Effector memory CD8-positive, alpha-beta T cell (primary cell): Measurements from ENCODE around the gene PCDH12.

ENCODE experiments used
- ATAC-seq: fragments of 150-1000 bp; cut with Tn5 transposase; replicated peaks from 2 replicates; pipeline ENCODE4 v1.10.0; 2021; ENCODE audit warnings: mild to moderate bottlenecking, moderate library complexity
- DNase-seq, 3 experiments: peaks; one replicate each; pipeline ENCODE4 v3.0.0; 2021
- H3K27ac Mint-ChIP-seq, 2 donors: one replicate each; pipeline ENCODE4 v1.8.0; 2022; ENCODE audit warnings: mild to moderate bottlenecking in 2 of 2, mixed read lengths in 2 of 2, moderate library complexity in 2 of 2
- H3K27me3 Mint-ChIP-seq, 2 donors: one replicate each; pipeline ENCODE4 v1.8.0; 2022; ENCODE audit warnings: mixed read lengths in 2 of 2
- H3K36me3 Mint-ChIP-seq: one replicate; pipeline ENCODE4 v1.8.0; 2022; ENCODE audit warnings: mild to moderate bottlenecking, moderate library complexity, mixed read lengths; ENCODE audit not compliant: insufficient read depth
- H3K4me1 Mint-ChIP-seq, 2 donors: one replicate each; pipeline ENCODE4 v1.8.0; 2022; ENCODE audit warnings: low read depth in 2 of 2, mixed read lengths in 2 of 2
- H3K4me3 Mint-ChIP-seq, 2 donors: one replicate each; pipeline ENCODE4 v1.8.0; 2022; ENCODE audit warnings: mild to moderate bottlenecking in 2 of 2, mixed read lengths in 2 of 2, moderate library complexity in 2 of 2
- H3K9me3 Mint-ChIP-seq, 2 donors: one replicate each; pipeline ENCODE4 v1.8.0; 2022; ENCODE audit warnings: mixed read lengths in 2 of 2
- total RNA-seq, 9 experiments: gene quantifications; one replicate each; lab custom pipeline; 2026; lab: John Stamatoyannopoulos, UW

The PCDH12 gene
- total RNA-seq, result 0 to 0.59 (median 0) reads per million in 9 experiments

DNA sequence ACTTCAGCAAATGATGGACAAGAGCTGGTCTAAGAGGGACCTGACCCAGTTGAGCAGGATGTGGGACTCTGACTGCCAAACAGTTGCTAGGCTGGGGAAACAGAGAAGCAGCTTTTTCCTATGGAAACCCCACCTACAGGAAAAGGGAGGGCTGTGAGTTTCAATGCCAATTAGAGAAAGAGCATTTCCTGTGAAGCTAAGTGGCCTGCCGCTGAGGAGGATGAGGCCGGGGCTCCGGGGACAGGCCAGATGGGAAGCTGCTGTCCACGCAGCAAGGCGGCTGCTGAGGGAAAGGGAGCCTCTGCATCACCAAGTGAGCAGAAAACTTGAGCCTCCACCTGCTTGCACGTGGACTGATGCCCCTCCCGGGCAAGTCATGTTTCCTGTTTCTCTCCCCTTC is at the start of gene PCDH12:
Gene PCDH12 (minus strand): TSS at position 90 of the 400 bp plus-strand sequence. CDS start 351 bp downstream, outside the sequence.
- H3K4me3 Mint-ChIP-seq, result no peak within 1 kb of the TSS
- H3K27ac Mint-ChIP-seq, result peak within 1 kb of the TSS; percentile 2 to 49
- DNase-seq, result no peak

DNA sequence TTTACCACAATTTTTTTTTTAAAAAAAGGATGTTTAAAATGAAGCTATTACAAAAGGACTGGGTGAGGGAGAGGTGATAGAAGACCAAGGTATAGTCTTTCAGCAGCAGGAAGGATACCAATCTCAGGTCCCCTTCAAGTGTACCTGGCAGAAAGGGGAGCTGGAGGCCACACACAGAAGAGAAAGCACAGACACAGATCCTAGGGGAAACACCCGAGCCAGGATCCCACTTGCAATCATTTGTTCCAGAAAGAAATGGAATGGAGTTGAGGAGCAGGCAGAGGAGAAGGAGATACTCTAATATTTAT is 49.2 kb upstream of the PCDH12 start:
- Mint-ChIP-seq H3K4me3 (peak overlapping the region; percentile 18 to 57), H3K27me3 (no peaks in the 10 kb centered on the region), H3K4me1 (peaks cover 28 to 41% of the 10 kb centered on the region in 2 donors), H3K36me3 (peaks cover 13% of the 10 kb centered on the region), H3K27ac (peak overlapping the region; percentile 74 to 80), H3K9me3 (no peaks in the 10 kb centered on the region)
- ATAC-seq (no peak), DNase-seq (no peak)

More for the DNA sequence above, at the start of gene PCDH12:
- H3K36me3 Mint-ChIP-seq, result peaks cover 3% of the 10 kb centered on the region
- ATAC-seq, result no peak
- peaks cover 27 to 36% of the 10 kb centered on the region in 2 donors for H3K4me1 Mint-ChIP-seq
- H3K9me3 Mint-ChIP-seq, result no peaks in the 10 kb centered on the region
- no peaks in the 10 kb centered on the region for H3K27me3 Mint-ChIP-seq

DNA sequence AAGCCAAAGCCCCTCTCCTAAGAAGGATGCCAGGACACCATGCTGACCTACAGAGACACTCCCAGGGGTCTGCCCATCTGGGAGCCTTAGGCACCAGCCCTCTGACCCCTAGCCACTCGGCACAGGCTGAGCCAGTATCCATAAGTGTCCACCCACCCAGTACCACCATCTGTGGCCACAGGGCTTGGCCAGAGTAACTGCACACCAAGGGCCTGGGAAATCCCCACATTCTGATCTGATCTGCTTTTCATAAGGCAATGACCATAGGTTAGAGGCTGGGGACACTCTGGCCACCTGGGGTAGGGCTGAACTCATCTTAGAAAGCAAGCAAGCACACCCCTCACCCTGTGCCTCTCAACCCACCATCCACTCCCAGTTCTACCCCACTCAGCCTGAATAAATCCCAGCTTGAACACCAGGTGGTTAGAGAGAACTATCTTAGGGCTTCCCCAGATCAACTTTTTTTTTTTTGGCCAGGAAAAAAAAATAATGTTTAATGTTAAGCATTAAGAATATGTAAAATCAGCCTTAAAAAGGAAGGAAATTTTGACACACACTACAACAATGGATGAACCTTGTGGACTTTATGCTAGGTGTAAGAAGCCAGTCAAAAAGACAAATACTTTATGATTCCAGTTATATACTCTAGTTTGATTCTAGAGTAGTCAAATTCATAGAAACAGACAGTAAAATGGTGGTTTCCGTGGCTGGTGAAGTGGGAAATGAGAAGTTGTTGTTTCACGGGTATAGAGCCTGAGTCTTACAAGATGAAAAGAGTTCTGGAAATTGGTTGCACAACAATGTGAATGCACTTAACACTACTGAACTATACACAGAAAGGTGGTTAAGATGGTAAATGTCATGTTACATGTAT is 48.6 kb upstream of the PCDH12 start:
- peaks cover 16% of the 10 kb centered on the region for H3K36me3 Mint-ChIP-seq
- H3K27ac Mint-ChIP-seq, result peak overlapping the region; percentile 74 to 80
- ATAC-seq (peak; percentile 95), DNase-seq (peak in 1 of 3 experiments; percentile 19)
- peaks cover 24 to 36% of the 10 kb centered on the region in 2 donors for H3K4me1 Mint-ChIP-seq
- H3K27me3 Mint-ChIP-seq, result no peaks in the 10 kb centered on the region
- H3K9me3 Mint-ChIP-seq, result no peaks in the 10 kb centered on the region
- H3K4me3 Mint-ChIP-seq, result peak overlapping the region; percentile 18 to 57

DNA sequence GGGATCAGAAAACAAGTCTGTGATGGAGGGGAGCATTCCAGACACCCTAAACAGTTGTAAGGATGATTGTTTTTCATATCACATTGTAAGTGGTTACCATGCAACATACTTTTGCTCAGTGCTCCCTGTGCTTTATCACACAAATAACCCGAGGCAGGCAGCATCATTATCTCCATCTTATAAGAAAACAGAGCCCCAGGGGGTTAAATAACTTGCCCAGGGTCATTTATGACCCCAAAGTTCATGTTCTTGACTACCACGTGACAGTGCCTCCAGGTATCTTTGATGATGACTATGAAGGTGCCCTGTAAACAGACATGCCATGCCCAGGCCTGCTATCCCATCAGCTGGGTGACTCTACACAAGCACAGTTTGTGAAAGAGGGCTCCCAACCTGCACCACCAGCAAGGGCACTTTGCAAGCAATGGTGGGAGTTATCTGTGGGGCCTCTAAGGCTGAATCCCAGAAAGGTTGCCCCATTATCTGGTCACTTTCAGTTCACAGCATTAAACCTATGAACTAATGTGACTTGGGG is 45.3 kb upstream of the PCDH12 start:
- DNase-seq (no peak), ATAC-seq (no peak)
- peaks cover 24 to 28% of the 10 kb centered on the region in 2 donors for H3K4me1 Mint-ChIP-seq
- no peak overlapping the region for H3K4me3 Mint-ChIP-seq
- no peaks in the 10 kb centered on the region for H3K9me3 Mint-ChIP-seq
- H3K27me3 Mint-ChIP-seq, result no peaks in the 10 kb centered on the region
- peak overlapping the region in 1 of 2 donors; percentile 77 for H3K27ac Mint-ChIP-seq
- H3K36me3 Mint-ChIP-seq, result peaks cover 15% of the 10 kb centered on the region

GRCh38 chr5:142000704-142001484 is 42.9 kb upstream of the PCDH12 start:
- H3K4me3 Mint-ChIP-seq, result no peak overlapping the region
- ATAC-seq (no peak), DNase-seq (no peak)
- peaks cover 15% of the 10 kb centered on the region for H3K36me3 Mint-ChIP-seq
- peaks cover under 1 to 9% of the 10 kb centered on the region in 2 donors for H3K4me1 Mint-ChIP-seq
- no peaks in the 10 kb centered on the region for H3K9me3 Mint-ChIP-seq
- no peaks in the 10 kb centered on the region for H3K27me3 Mint-ChIP-seq
- H3K27ac Mint-ChIP-seq, result peak overlapping the region in 1 of 2 donors; percentile 81

DNA sequence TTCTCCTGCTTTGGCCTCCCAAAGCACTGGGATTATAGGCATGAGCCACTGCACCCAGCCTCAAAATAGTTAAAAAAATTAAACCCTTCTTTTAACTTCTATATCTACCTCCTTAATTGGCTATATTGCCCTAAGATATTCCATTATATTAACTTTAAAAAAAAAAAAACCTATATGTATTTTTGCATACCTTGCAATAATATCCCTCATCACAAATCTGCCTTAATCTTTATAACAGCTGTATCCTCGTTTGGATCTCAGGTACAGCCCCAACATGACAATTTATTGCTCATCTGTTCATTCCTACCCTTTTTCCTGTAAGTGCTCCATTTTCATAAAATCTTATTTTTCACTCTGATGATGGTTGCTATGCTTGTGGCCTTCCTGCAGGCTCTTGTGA is 42.2 kb upstream of the PCDH12 start:
- DNase-seq, result no peak
- Mint-ChIP-seq H3K27ac (peak overlapping the region in 1 of 2 donors; percentile 81), H3K36me3 (peaks cover 9% of the 10 kb centered on the region), H3K4me3 (no peak overlapping the region), H3K27me3 (no peaks in the 10 kb centered on the region), H3K9me3 (no peaks in the 10 kb centered on the region), H3K4me1 (peaks cover 0 to 6% of the 10 kb centered on the region in 2 donors)
- ATAC-seq, result no peak

DNA sequence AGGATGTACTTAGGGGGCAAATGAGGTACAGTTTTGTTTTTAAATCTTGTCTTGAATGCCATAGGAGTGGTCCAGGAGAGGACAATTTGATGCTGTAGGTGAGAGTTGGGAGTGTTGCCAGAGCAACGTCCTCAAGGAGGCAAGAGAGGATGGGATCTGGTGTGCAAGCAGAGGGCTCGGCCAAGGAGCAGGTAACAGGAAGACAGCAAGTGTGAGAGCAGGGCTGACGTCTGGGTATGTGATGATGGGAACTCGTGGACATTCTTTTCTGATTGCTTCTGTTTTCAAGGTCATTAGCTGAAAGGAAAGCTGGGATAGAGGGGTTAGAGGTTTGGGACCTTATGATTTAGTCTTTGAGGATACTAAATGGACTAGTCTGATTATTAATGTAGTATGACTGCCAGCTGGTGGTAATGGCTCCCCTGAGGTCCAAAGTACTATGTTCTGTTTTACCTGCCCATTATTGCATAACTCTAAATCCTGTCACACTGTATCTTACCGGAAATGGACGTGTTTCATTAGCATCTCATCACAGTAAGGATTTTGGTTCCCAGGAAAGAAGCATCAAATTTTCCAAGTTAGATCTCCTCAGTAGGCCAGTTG is 39.5 kb upstream of the PCDH12 start:
- H3K4me3 Mint-ChIP-seq, result no peak overlapping the region
- H3K4me1 Mint-ChIP-seq, result no peaks in the 10 kb centered on the region
- H3K27me3 Mint-ChIP-seq, result no peaks in the 10 kb centered on the region
- H3K27ac Mint-ChIP-seq, result peak overlapping the region; percentile 2 to 38
- DNase-seq (no peak), ATAC-seq (no peak)
- H3K36me3 Mint-ChIP-seq, result peaks cover 20% of the 10 kb centered on the region
- H3K9me3 Mint-ChIP-seq, result no peaks in the 10 kb centered on the region

DNA sequence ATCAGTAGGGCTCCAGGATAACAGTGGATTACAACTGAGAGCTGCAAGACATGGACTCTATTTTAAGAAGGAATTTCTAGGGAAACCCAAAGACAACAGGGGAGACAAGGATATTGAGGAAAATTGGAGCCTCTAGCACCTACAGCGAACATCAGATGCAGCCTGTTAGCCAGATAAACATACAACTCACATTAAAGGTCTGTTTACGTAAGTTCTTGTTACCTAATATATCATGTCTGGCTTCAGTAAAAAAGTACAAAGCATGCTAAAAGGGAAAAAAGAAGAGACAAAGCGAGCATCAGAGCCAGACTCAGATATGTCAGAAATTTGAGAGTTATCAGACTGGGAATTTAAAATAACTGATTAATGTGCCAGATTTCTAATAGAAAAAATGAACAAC is 37.7 kb upstream of the PCDH12 start:
- Mint-ChIP-seq H3K36me3 (peaks cover 21% of the 10 kb centered on the region), H3K4me1 (no peaks in the 10 kb centered on the region), H3K4me3 (no peak overlapping the region), H3K9me3 (no peaks in the 10 kb centered on the region), H3K27me3 (no peaks in the 10 kb centered on the region), H3K27ac (peak overlapping the region in 1 of 2 donors; percentile 62)
- ATAC-seq, result no peak
- no peak for DNase-seq

- no peak for DNase-seq
- Mint-ChIP-seq H3K27ac (peak overlapping the region; percentile 20 to 62), H3K4me3 (no peak overlapping the region), H3K27me3 (no peaks in the 10 kb centered on the region), H3K36me3 (peaks cover 24% of the 10 kb centered on the region), H3K4me1 (no peaks in the 10 kb centered on the region), H3K9me3 (no peaks in the 10 kb centered on the region)
- ATAC-seq, result no peak
Observed at GRCh38 chr5:141994511-141995136, 36.6 kb upstream of the PCDH12 start.

DNA sequence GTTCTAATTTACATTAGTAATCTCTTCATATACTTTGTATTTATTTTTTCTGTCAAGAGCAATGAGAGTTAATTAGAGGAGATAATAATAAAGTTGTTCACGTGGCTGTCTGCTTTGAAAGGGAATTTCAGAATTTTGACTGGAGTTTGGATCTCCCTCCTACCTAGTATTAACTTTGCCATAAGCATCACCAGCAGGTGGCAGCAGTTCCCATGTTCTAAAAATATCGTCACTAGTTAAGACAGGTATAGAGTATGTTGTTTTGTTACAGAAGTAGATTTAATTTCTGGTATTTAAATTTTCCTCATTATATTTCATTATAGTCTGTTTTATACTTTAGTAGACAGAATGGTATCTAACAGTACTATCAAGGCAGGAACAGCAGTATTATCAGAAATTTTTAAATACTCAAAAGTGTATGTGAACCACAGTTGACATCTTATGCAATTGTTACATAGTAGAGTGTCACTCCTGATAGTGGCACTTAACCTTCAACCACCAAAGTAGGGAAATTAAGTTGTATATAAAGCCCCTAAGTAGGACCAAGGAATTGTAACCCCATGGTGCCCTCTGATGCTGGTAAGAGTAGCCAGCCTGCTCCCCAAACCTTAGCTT is 34.5 kb upstream of the PCDH12 start:
- H3K4me1 Mint-ChIP-seq, result no peaks in the 10 kb centered on the region
- DNase-seq (peak; percentile 77 to 80 (median 78)), ATAC-seq (peak; percentile 84)
- peaks cover 35% of the 10 kb centered on the region for H3K36me3 Mint-ChIP-seq
- no peaks in the 10 kb centered on the region for H3K27me3 Mint-ChIP-seq
- no peak overlapping the region for H3K27ac Mint-ChIP-seq
- no peaks in the 10 kb centered on the region for H3K9me3 Mint-ChIP-seq
- no peak overlapping the region for H3K4me3 Mint-ChIP-seq

- Mint-ChIP-seq H3K36me3 (peaks cover 58% of the 10 kb centered on the region), H3K27ac (no peak overlapping the region), H3K9me3 (no peaks in the 10 kb centered on the region), H3K27me3 (no peaks in the 10 kb centered on the region), H3K4me1 (no peaks in the 10 kb centered on the region), H3K4me3 (no peak overlapping the region)
- DNase-seq (no peak), ATAC-seq (no peak)
Observed at GRCh38 chr5:141989720-141990119, 31.7 kb upstream of the PCDH12 start.

DNA sequence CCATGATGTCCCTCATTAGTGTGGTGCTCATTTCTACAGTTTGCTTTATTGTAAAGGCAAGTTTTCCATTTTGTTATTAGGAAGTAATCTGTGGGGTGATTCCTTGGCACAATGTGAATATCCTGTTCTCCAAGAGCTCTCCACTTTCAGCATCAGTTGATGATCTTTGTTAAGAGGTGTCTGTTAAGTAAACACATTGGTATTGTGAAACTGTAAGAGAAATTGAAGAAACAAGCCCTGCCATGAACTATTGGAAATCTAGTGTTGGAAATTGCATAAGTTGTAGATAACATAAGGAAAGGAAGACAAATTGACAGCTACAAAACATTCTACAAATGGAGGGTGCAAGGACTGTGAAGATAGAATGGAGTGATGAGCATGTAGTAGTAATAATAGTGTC is 28.1 kb upstream of the PCDH12 start:
- ATAC-seq, result no peak
- Mint-ChIP-seq H3K27me3 (no peaks in the 10 kb centered on the region), H3K4me1 (no peaks in the 10 kb centered on the region), H3K4me3 (no peak overlapping the region), H3K36me3 (peaks cover 73% of the 10 kb centered on the region), H3K9me3 (no peaks in the 10 kb centered on the region), H3K27ac (peak overlapping the region in 1 of 2 donors; percentile 3)
- no peak for DNase-seq
